IMR-90 (cell line): Measurements from ENCODE around the gene ZXDC.

Source experiments
- CTCF ChIP-seq: conservative IDR thresholded peaks from 2 replicates; pipeline ENCODE4 v1.5.1; 2012; ENCODE audit warnings: mild to moderate bottlenecking, low read depth, low read length, improper control_type of control experiment
- FOS ChIP-seq: fragments of 150-350 bp; IDR thresholded peaks from 2 replicates; pipeline ENCODE4 v1.6.1; 2016; ENCODE audit warnings: low read depth, low read length
- MAFK ChIP-seq: IDR thresholded peaks from 2 replicates; pipeline ENCODE4 v1.6.1; 2012; ENCODE audit warnings: low read depth, low read length, improper control_type of control experiment
- MAZ ChIP-seq: IDR thresholded peaks from 2 replicates; pipeline ENCODE4 v1.6.1; 2012; ENCODE audit warnings: low read depth, mild to moderate bottlenecking, low read length, improper control_type of control experiment, moderate library complexity, borderline replicate concordance
- MXI1 ChIP-seq: IDR thresholded peaks from 2 replicates; pipeline ENCODE4 v1.6.1; 2012; ENCODE audit warnings: low read depth, mild to moderate bottlenecking, low read length, moderate library complexity, borderline replicate concordance
- POLR2A ChIP-seq: IDR thresholded peaks from 2 replicates; pipeline ENCODE4 v1.6.1; 2012; ENCODE audit warnings: mild to moderate bottlenecking, low read depth, low read length
- RAD21 ChIP-seq: IDR thresholded peaks from 2 replicates; pipeline ENCODE4 v1.6.1; 2012; ENCODE audit warnings: low read length, improper control_type of control experiment
- RFX5 ChIP-seq: IDR thresholded peaks from 2 replicates; pipeline ENCODE4 v1.8.0; 2012; ENCODE audit warnings: low read depth, mild to moderate bottlenecking, low read length, moderate library complexity
- SMC3 ChIP-seq: fragments of 150-350 bp; IDR thresholded peaks from 2 replicates; pipeline ENCODE4 v1.6.1; 2016; ENCODE audit warnings: low read depth, mild to moderate bottlenecking, antibody characterized with exemption, low read length, moderate library complexity

GRCh38 chr3:126478581-126479310 is 3.1 kb upstream of the ZXDC start:
- TF ChIP-seq CTCF: no peak
- no peak for TF ChIP-seq POLR2A
- TF ChIP-seq MAFK: no peak
- TF ChIP-seq MXI1: no peak
- no peak for TF ChIP-seq RFX5
- no peak for TF ChIP-seq SMC3
- TF ChIP-seq FOS: no peak
- TF ChIP-seq RAD21: no peak
- no peak for TF ChIP-seq MAZ
